Left renal pelvis (tissue), 4 donors: ENCODE data around the gene PLCH1. TPM values are rescaled to one million over a fixed set of nuclear protein-coding genes. Genes with fewer than 3 reads are reported as not detected.
"Not testable (repeated sequence)": the region's sequence is repeated elsewhere in the genome, so short reads cannot be mapped to it uniquely, and the experiment has no call there.

Source experiments
- DNase-seq, 4 donors: peaks; one replicate each; pipeline ENCODE4 v3.0.0-alpha.2; 2013; ENCODE audit warnings: low read depth in 4 of 4, low spot score in 3 of 4
- polyA plus RNA-seq, 4 donors: library from polyadenylated mRNA; unstranded; fragments of 120-200 nt; gene quantifications; one replicate each; pipeline ENCODE4 v1.2.1, GENCODE V29; 2013; ENCODE audit not compliant: insufficient read length in 4 of 4

PLCH1 gene
- polyA plus RNA-seq, 4 donors = 0.38 to 11.0 (median 10.6) TPM

- DNase-seq = no peak
Observed at GRCh38 chr3:155426524-155427230, 318.2 kb downstream of the PLCH1 start.

- DNase-seq = no peak
Observed at GRCh38 chr3:155425396-155425795, 319.5 kb downstream of the PLCH1 start.

- DNase-seq = no peak
Observed at GRCh38 chr3:155424323-155424710, 320.6 kb downstream of the PLCH1 start.

GRCh38 chr3:155423526-155424322, 321.1 kb downstream of the PLCH1 start:
- DNase-seq = no peak

GRCh38 chr3:155420881-155421486, 323.9 kb downstream of the PLCH1 start:
- DNase-seq = no peak

GRCh38 chr3:155420406-155420805, 324.5 kb downstream of the PLCH1 start:
- DNase-seq = no peak

- DNase-seq = peak; percentile 18 to 54 (median 28)
Observed at GRCh38 chr3:155418407-155418806, 326.5 kb downstream of the PLCH1 start.

- no peak for DNase-seq
Observed at GRCh38 chr3:155417119-155417517, 327.8 kb downstream of the PLCH1 start.

GRCh38 chr3:155416500-155417118, 328.3 kb downstream of the PLCH1 start:
- no peak for DNase-seq

GRCh38 chr3:155412904-155413303, 332.0 kb downstream of the PLCH1 start:
- no peak for DNase-seq

GRCh38 chr3:155411500-155412223, 333.2 kb downstream of the PLCH1 start:
- DNase-seq = no peak

GRCh38 chr3:155409336-155409735, 335.5 kb downstream of the PLCH1 start:
- no peak for DNase-seq

- no peak for DNase-seq
Observed at GRCh38 chr3:155407971-155408370, 336.9 kb downstream of the PLCH1 start.

GRCh38 chr3:155407331-155407730, 337.5 kb downstream of the PLCH1 start:
- DNase-seq = no peak

- no peak for DNase-seq
Observed at GRCh38 chr3:155404486-155404885, 340.4 kb downstream of the PLCH1 start.

- no peak for DNase-seq
Observed at GRCh38 chr3:155402656-155403055, 342.2 kb downstream of the PLCH1 start.

GRCh38 chr3:155398046-155398445, 346.8 kb downstream of the PLCH1 start:
- no peak for DNase-seq

GRCh38 chr3:155394896-155395295, 350.0 kb downstream of the PLCH1 start:
- DNase-seq = not testable (repeated sequence)

- DNase-seq = no peak
Observed at GRCh38 chr3:155394240-155394639, 350.6 kb downstream of the PLCH1 start.

GRCh38 chr3:155393316-155393715, 351.6 kb downstream of the PLCH1 start:
- no peak for DNase-seq

GRCh38 chr3:155392138-155392537, 352.7 kb downstream of the PLCH1 start:
- no peak for DNase-seq
